Measurements from ENCODE around the gene ROBO4. TPM values are rescaled to one million over a fixed set of nuclear protein-coding genes. Genes with fewer than 3 reads are reported as not detected.
A peak's percentile ranks its signal among the peaks of the same experiment; 100 is the strongest.

The ROBO4 gene
- total and polyA plus RNA-seq, 2 of the 13 experiments (the other 11 are each of a cell fraction or from before 2014, with no cell fraction given) = 0.07 to 1.1 TPM

GRCh38 chr11:124865902-124866851 is 31.5 kb downstream of the ROBO4 start (continued):
- TF ChIP-seq, protein P1, sequence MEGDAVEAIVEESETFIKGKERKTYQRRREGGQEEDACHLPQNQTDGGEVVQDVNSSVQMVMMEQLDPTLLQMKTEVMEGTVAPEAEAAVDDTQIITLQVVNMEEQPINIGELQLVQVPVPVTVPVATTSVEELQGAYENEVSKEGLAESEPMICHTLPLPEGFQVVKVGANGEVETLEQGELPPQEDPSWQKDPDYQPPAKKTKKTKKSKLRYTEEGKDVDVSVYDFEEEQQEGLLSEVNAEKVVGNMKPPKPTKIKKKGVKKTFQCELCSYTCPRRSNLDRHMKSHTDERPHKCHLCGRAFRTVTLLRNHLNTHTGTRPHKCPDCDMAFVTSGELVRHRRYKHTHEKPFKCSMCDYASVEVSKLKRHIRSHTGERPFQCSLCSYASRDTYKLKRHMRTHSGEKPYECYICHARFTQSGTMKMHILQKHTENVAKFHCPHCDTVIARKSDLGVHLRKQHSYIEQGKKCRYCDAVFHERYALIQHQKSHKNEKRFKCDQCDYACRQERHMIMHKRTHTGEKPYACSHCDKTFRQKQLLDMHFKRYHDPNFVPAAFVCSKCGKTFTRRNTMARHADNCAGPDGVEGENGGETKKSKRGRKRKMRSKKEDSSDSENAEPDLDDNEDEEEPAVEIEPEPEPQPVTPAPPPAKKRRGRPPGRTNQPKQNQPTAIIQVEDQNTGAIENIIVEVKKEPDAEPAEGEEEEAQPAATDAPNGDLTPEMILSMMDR (CRISPR knock-in tag; IDR thresholded peaks at IDR 0.05) = peak; percentile 84
- TF ChIP-seq ZNF296 (CRISPR knock-in tag; conservative IDR thresholded peaks at IDR 0.05) = no peak

DNA sequence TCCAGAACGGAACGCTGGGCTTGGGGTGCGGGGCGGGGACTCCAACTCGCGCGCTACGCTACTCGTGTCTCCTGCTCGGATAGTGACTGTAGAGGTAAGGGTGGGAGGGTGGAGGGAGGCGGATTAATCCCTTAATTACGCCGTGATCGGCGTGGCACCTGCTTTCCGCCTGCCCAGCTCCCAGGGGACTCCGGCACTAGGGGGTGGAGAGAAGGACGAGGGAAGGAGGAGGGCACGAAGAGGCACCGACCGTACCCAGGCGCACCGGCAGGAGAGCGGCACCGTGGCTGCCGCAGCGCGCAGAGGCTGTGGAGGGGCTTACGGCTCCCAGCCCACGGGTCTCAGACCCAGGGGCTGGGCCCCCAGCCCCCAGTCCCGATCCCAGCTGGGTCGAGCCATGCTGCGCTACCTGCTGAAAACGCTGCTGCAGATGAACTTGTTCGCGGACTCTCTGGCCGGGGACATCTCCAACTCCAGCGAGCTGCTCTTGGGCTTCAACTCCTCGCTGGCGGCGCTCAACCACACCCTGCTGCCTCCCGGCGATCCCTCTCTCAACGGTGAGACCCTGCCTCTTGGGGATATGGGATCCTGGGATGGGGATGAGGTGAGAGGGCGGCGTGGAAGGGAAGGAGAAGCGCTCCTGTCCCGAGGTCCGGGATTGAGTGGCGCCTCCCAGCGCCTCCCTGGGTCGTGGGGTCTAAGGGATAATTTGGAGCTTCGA is 32.3 kb downstream of the ROBO4 start, which contains the start of gene ROBO3:
ROBO3 (plus strand) TSS at position 252 of the 721 bp plus-strand sequence; CDS start at position 398, 146 bp downstream.
- in situ Hi-C loops (cut with HindIII; ENCODE audit: extremely low pct_ligation_motif_present, low pct_unique_long_range_greater_than_20kb) = loop anchor here (10.0 kb wide), 3 partner anchors 191 to 461 kb away; partner anchors contain the start of genes SIAE and SPA17

More for the DNA sequence above, 32.3 kb downstream of the ROBO4 start, which contains the start of gene ROBO3:
- Histone ChIP-seq H3K27me3 (ENCODE audit: control insufficient read depth in 1 of 2, insufficient read depth in 2 of 2, low read length in 2 of 2) (peaks cover 18 to 79% of the 10 kb centered on the region in 2 experiments; a peak in 4 of 5 replicates), H3K27ac (ENCODE audit: extremely low read length, insufficient read depth, low read length) (no peak within 1 kb of the TSS), H3K79me2 (ENCODE audit: insufficient read depth, low read length) (no peaks in the 10 kb centered on the region), H3K4me1 (ENCODE audit: insufficient read depth, low read length) (peaks cover 34% of the 10 kb centered on the region), H3K9ac (ENCODE audit: insufficient read depth, low read depth, low read length) (0 out of 2 replicates have a peak within 1 kb of the TSS, but pooled peaks have one; percentile 23), H4K20me1 (ENCODE audit: insufficient read depth, low read length) (no peaks in the 10 kb centered on the region), H3K4me2 (ENCODE audit: low read depth, low read length) (peak within 1 kb of the TSS; percentile 59), H3K9me3 (ENCODE audit: low read length) (no peaks in the 10 kb centered on the region), H2AFZ (ENCODE audit: low read length) (no peak within 1 kb of the TSS), H3K36me3 (replicated peaks in 1 of 2; ENCODE audit: control insufficient read depth in 1 of 2, insufficient read depth in 2 of 2, low read length in 2 of 2) (no peaks in the 10 kb centered on the region), H3K4me3 (replicated peaks in 1 of 3; ENCODE audit: insufficient read depth in 1 of 3, low read depth in 2 of 3, low read length in 3 of 3) (peak within 1 kb of the TSS in 2 of 3 experiments; percentile 33 to 66; a peak in 2 of 6 replicates)
- ChIA-PET CTCF (ENCODE audit: low intra/inter-chr PET ratio, low total read pairs) (interaction anchor here (1.8 to 2.7 kb wide), 3 partner anchors 28 to 221 kb away, joined by 10 to 18 read pairs (median 12); no protein-coding TSS in a partner anchor), POLR2A (no interaction called here)
- FAIRE-seq = no peak
- no peak for DNase-seq (ENCODE audit: low spot score)
- BruUV-seq (replicated peaks) = no TSS peak
- TF ChIP-seq ZNF576 (CRISPR knock-in tag; IDR thresholded peaks at IDR 0.05) = no peak
- TF ChIP-seq GPBP1L1 (CRISPR knock-in tag; IDR thresholded peaks at IDR 0.05) = no peak
- no peak for ATAC-seq
- WGBS (ENCODE audit: low lambda C conversion rate) = 39% methylated on average over 34 of the region's 53 CpGs
- intact Hi-C loops (cut with micrococcal nuclease; ENCODE audit: unreplicated experiment) = no loop called here

Data from HepG2 (cell line).